ENCODE data around the gene C1orf210.

The C1orf210 gene

GRCh38 chr1:43272576-43273571 lies 12.5 kb downstream of the C1orf210 start:
- no peak for DNase-seq

- no peak for DNase-seq
These were observed 13.2 kb downstream of the C1orf210 start for GRCh38 chr1:43272161-43272560.

- no peak for DNase-seq
These were observed 13.9 kb downstream of the C1orf210 start for GRCh38 chr1:43271186-43272118.

- DNase-seq = no peak
These were observed 14.8 kb downstream of the C1orf210 start for GRCh38 chr1:43270421-43271095.

- no peak for DNase-seq
These were observed 15.6 kb downstream of the C1orf210 start, which contains the start of gene TMEM125 for GRCh38 chr1:43269627-43270375. Gene TMEM125, plus strand, starts transcription at chr1:43269983. Its CDS starts 2,740 bp downstream, at chr1:43272723.

GRCh38 chr1:43267818-43268425 lies 17.5 kb downstream of the C1orf210 start:
- DNase-seq = no peak

GRCh38 chr1:43267291-43267805 lies 18.0 kb downstream of the C1orf210 start:
- DNase-seq = no peak

- no peak for DNase-seq
These were observed 18.5 kb downstream of the C1orf210 start for GRCh38 chr1:43266881-43267280.

- DNase-seq = no peak
These were observed 19.9 kb downstream of the C1orf210 start for GRCh38 chr1:43265431-43265830.

GRCh38 chr1:43258370-43258769 lies 27.0 kb downstream of the C1orf210 start:
- DNase-seq = no peak

GRCh38 chr1:43256675-43257570 lies 28.5 kb downstream of the C1orf210 start:
- no peak for DNase-seq

GRCh38 chr1:43255438-43256210 lies 29.8 kb downstream of the C1orf210 start:
- no peak for DNase-seq

GRCh38 chr1:43253876-43254275 lies 31.5 kb downstream of the C1orf210 start:
- DNase-seq = no peak

GRCh38 chr1:43253173-43253572 lies 32.2 kb downstream of the C1orf210 start:
- no peak for DNase-seq

GRCh38 chr1:43252225-43252624 lies 33.2 kb downstream of the C1orf210 start:
- DNase-seq = no peak

- no peak for DNase-seq
These were observed 34.4 kb downstream of the C1orf210 start for GRCh38 chr1:43251024-43251423.

GRCh38 chr1:43250351-43250761 lies 35.0 kb downstream of the C1orf210 start:
- DNase-seq = no peak

- DNase-seq = no peak
These were observed 38.0 kb downstream of the C1orf210 start for GRCh38 chr1:43247256-43247921.

All from stimulated activated CD4-positive, alpha-beta T cell treated with anti-CD3 and anti-CD28 coated beads, Interleukin-4, amount 100 ng/mL, for 24 hours (primary cell).